ENCODE measurements around the gene YY2.
A peak's percentile ranks its signal among the peaks of the same experiment; 100 is the strongest.
"Not testable (repeated sequence)": the region's sequence is repeated elsewhere in the genome, so short reads cannot be mapped to it uniquely, and the experiment has no call there.

YY2 gene

GRCh38 chrX:21855937-21856415 lies at the start of gene YY2:
Gene YY2 (plus strand): TSS chrX:21855987. CDS start chrX:21856485, 498 bp downstream.
- DNase-seq (ENCODE audit: low read depth, low spot score), result no peak

GRCh38 chrX:21806691-21807090 lies 49.1 kb upstream of the YY2 start:
- DNase-seq (ENCODE audit: low read depth, low spot score), result no peak

GRCh38 chrX:21811832-21812231 lies 44.0 kb upstream of the YY2 start:
- DNase-seq (ENCODE audit: low read depth, low spot score), result no peak

- no peak for DNase-seq (ENCODE audit: low read depth, low spot score)
Observed at GRCh38 chrX:21812628-21813027, 43.2 kb upstream of the YY2 start.

- no peak for DNase-seq (ENCODE audit: low read depth, low spot score)
Observed at GRCh38 chrX:21813612-21814368, 42.0 kb upstream of the YY2 start.

GRCh38 chrX:21816136-21816535 lies 39.7 kb upstream of the YY2 start:
- no peak for DNase-seq (ENCODE audit: low read depth, low spot score)

- not testable (repeated sequence) for DNase-seq (ENCODE audit: low read depth, low spot score)
Observed at GRCh38 chrX:21820170-21820569, 35.6 kb upstream of the YY2 start.

GRCh38 chrX:21821875-21822274 lies 33.9 kb upstream of the YY2 start:
- DNase-seq (ENCODE audit: low read depth, low spot score), result no peak

- DNase-seq (ENCODE audit: low read depth, low spot score), result no peak
Observed at GRCh38 chrX:21831496-21831895, 24.3 kb upstream of the YY2 start.

GRCh38 chrX:21837056-21837455 lies 18.7 kb upstream of the YY2 start:
- DNase-seq (ENCODE audit: low read depth, low spot score), result no peak

- no peak for DNase-seq (ENCODE audit: low read depth, low spot score)
Observed at GRCh38 chrX:21838937-21839333, 16.9 kb upstream of the YY2 start.

- DNase-seq (ENCODE audit: low read depth, low spot score), result peak; percentile 76
Observed at GRCh38 chrX:21839334-21840192, 16.2 kb upstream of the YY2 start, which contains the start of gene MBTPS2. Gene MBTPS2 (plus strand): TSS chrX:21839617. CDS start chrX:21839735, 118 bp downstream.

GRCh38 chrX:21840193-21840545 lies 15.6 kb upstream of the YY2 start:
- DNase-seq (ENCODE audit: low read depth, low spot score), result no peak

GRCh38 chrX:21843179-21843578 lies 12.6 kb upstream of the YY2 start:
- no peak for DNase-seq (ENCODE audit: low read depth, low spot score)

GRCh38 chrX:21845096-21845495 lies 10.7 kb upstream of the YY2 start:
- DNase-seq (ENCODE audit: low read depth, low spot score), result no peak

GRCh38 chrX:21847342-21847741 lies 8.4 kb upstream of the YY2 start:
- DNase-seq (ENCODE audit: low read depth, low spot score), result no peak

- no peak for DNase-seq (ENCODE audit: low read depth, low spot score)
Observed at GRCh38 chrX:21853578-21853977, 2.2 kb upstream of the YY2 start.

- DNase-seq (ENCODE audit: low read depth, low spot score), result no peak
Observed at GRCh38 chrX:21856504-21856903, 717 bp downstream of the YY2 start.

- DNase-seq (ENCODE audit: low read depth, low spot score), result no peak
Observed at GRCh38 chrX:21863241-21863640, 7.5 kb downstream of the YY2 start.

GRCh38 chrX:21865436-21865835 lies 9.6 kb downstream of the YY2 start:
- DNase-seq (ENCODE audit: low read depth, low spot score), result no peak

GRCh38 chrX:21870494-21870893 lies 14.7 kb downstream of the YY2 start:
- no peak for DNase-seq (ENCODE audit: low read depth, low spot score)

GRCh38 chrX:21873063-21873775 lies 17.4 kb downstream of the YY2 start:
- DNase-seq (ENCODE audit: low read depth, low spot score), result no peak
